HG02623 (cell line): Measurements from ENCODE around the gene TUBB4B.

Source experiments
- ATAC-seq: cut with Tn5 transposase; IDR thresholded peaks from one replicate; pipeline ENCODE4 v1.9.1; 2021; ENCODE audit warnings: moderate library complexity; ENCODE audit not compliant: unreplicated experiment

The TUBB4B gene

DNA sequence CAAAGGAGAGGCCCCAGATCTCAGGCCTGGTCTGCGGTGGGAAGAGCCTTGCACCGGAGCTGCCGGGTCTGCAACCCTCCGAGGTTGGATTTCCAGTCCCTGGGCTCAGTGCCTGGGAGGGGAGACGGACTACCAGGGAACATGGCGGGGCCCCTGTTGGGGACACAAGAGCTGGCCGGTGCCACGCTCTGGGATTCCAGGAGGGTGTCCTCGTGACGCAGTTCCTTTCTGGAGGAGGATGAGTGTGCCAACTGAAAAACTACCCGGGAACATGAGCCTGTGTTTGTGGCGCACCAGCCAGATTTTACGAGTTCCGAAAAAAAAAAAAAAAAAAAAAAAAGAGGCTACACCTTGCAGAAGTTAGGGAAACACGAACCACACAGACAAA is 52.0 kb downstream of the TUBB4B start:
- no peak for ATAC-seq
